Osteocyte (in vitro differentiated cells): ENCODE measurements around the gene GSE1. TPM values are rescaled to one million over a fixed set of nuclear protein-coding genes. Genes with fewer than 3 reads are reported as not detected.

Experiments used
- DNase-seq: peaks from one replicate; pipeline ENCODE4 v3.0.0; 2021; ENCODE audit warnings: mixed read lengths; ENCODE audit not compliant: unreplicated experiment; ENCODE audit errors: extremely low spot score
- H3K27ac Mint-ChIP-seq: one replicate; pipeline ENCODE4 v1.8.0; 2021; ENCODE audit warnings: mild to moderate bottlenecking, mixed read lengths; ENCODE audit not compliant: unreplicated experiment
- H3K27me3 Mint-ChIP-seq: one replicate; pipeline ENCODE4 v1.8.0; 2021; ENCODE audit warnings: mixed read lengths; ENCODE audit not compliant: unreplicated experiment
- H3K36me3 Mint-ChIP-seq: one replicate; pipeline ENCODE4 v1.8.0; 2021; ENCODE audit warnings: mixed read lengths; ENCODE audit not compliant: unreplicated experiment
- H3K4me1 Mint-ChIP-seq: one replicate; pipeline ENCODE4 v1.8.0; 2021; ENCODE audit warnings: mixed read lengths; ENCODE audit not compliant: unreplicated experiment
- H3K4me3 Mint-ChIP-seq: one replicate; pipeline ENCODE4 v1.8.0; 2021; ENCODE audit warnings: mild to moderate bottlenecking, moderate library complexity, mixed read lengths; ENCODE audit not compliant: unreplicated experiment
- H3K9me3 Mint-ChIP-seq: one replicate; pipeline ENCODE4 v1.8.0; 2021; ENCODE audit warnings: mixed read lengths; ENCODE audit not compliant: unreplicated experiment
- CTCF ChIP-seq: fragments of 200-600 bp; sonication (generic); IDR thresholded peaks from 2 replicates; pipeline ENCODE4 v1.5.0; 2021; ENCODE audit warnings: antibody characterized with exemption, mild to moderate bottlenecking, moderate library complexity
- total RNA-seq: library from RNA; stranded (reverse); gene quantifications from 2 replicates; pipeline ENCODE4 v1.2.1, GENCODE V29; 2021

GSE1 gene
- total RNA-seq, 1 donor from 2014 or later = 64.1 TPM

DNA sequence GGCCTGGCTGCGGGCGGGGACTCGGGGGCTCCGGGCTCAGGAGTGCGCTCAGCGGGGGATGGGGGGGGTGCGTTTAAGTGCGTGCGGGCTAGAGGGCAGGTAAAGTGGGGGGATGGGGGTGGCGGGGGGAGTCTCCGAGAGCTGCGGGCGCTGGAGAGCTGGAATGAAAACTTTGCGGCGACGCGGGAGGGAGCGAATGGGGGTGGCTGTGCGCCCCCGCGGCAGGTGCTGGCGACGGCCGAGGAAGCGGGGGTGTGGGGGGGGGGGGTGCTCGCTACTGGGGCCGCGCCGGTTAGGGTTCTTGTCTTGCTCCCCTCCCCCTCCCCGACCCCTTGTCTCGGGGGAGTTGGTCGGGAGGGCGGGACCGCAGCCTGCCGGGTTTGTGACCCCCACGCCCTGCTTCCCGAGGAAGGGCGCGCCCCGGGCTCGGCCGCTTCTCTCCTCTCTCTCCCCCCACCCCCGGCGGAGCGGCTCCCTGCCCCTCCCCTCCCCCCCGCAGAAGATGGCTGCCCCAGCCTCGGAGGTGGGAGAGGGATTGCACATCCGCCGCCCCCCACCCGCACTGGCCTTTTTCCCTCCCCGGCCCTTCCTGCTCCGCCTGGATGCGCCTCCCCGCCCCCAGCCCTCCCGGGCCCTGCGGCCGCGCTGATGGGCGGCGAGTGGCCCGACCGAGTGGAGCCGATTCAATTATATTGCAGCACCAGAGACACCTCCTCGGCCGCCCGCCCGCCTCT, 649 bp downstream of the GSE1 start:
- Mint-ChIP-seq H3K4me1 (peaks cover 35% of the 10 kb centered on the region), H3K36me3 (peaks cover 4% of the 10 kb centered on the region), H3K9me3 (no peaks in the 10 kb centered on the region), H3K27me3 (no peaks in the 10 kb centered on the region), H3K27ac (no peak overlapping the region), H3K4me3 (no peak overlapping the region)
- DNase-seq = no peak
- TF ChIP-seq CTCF = no peak

DNA sequence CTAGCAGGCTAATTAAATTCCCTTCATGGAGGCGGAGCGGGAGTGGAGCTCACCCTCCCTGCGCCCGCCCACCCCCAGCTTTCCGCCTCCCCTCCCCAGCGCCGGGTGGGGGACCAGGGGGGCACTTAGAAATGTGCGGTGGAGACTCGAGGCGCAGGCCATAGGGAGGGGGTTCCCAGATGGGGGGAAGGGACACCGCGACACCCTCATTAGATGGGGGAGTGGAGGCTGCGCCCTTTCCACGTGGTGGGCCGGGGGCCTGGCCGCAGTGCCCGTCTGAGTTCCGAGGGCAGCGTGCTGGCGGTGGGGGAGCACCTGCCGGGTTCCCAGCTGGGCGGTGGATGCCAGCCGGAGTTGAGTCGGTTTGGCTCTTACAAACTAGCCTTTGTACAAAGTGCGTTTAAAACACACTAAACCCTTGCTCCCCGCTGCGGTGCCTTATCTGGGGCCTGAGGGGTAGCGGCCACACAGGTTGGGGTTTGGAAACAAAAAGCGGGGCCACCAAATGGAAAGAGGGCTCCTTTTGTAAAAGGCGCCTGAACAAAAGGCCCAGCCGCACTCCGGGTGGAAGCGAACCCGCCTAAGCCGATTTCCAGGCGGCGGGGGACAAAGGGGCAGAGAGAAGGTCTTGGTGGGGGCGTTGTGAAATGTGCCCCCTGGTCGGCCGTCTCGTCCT, 1.4 kb downstream of the GSE1 start:
- Mint-ChIP-seq H3K9me3 (no peaks in the 10 kb centered on the region), H3K4me3 (no peak overlapping the region), H3K27me3 (no peaks in the 10 kb centered on the region), H3K27ac (no peak overlapping the region), H3K4me1 (peaks cover 33% of the 10 kb centered on the region), H3K36me3 (peaks cover 4% of the 10 kb centered on the region)
- TF ChIP-seq CTCF = no peak
- DNase-seq = no peak

DNA sequence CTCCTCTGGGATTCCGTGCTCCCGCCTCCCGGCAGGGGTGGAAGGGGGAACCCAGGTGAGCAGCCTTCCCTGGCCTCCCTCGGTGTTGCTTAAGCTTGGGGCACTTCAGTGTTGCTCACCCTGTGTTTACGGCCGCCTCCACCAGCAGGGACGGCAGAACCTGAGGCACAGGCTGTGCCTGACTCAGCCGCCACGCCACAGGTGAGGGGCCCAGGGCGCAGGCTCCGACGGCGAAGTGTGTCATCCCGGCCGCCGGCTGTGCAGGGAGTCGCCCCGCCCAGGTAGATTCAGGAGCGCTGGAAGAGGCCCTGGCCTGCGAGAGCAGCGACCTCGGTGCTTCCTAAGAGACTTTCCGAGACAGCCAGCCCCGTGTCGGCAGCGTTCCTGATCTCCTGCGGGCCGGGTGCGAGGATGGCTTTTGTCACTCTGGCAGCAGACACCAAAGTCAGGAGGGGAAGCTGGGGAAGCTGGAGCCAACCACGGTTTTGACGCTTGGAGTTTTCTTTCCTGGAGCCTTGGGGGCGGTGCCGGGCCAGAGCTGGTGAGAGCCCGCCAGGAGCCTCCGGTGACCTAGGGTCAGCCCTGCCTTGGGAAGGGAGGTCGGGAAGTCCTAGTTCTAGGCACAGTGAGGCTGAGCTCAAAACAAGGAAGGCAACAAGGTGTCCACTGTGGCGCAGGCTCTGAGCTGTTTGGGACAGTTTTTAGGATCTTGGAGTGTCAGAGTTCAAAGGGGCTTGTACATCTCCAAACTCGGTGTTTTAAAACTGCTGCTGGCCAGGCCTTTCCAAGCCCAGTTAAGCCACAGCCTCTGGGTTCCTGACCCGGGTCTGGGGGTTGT, 2.1 kb downstream of the GSE1 start:
- Mint-ChIP-seq H3K4me1 (peaks cover 28% of the 10 kb centered on the region), H3K27me3 (no peaks in the 10 kb centered on the region), H3K4me3 (no peak overlapping the region), H3K9me3 (no peaks in the 10 kb centered on the region), H3K27ac (no peak overlapping the region), H3K36me3 (peaks cover 4% of the 10 kb centered on the region)
- DNase-seq = no peak
- no peak for TF ChIP-seq CTCF

DNA sequence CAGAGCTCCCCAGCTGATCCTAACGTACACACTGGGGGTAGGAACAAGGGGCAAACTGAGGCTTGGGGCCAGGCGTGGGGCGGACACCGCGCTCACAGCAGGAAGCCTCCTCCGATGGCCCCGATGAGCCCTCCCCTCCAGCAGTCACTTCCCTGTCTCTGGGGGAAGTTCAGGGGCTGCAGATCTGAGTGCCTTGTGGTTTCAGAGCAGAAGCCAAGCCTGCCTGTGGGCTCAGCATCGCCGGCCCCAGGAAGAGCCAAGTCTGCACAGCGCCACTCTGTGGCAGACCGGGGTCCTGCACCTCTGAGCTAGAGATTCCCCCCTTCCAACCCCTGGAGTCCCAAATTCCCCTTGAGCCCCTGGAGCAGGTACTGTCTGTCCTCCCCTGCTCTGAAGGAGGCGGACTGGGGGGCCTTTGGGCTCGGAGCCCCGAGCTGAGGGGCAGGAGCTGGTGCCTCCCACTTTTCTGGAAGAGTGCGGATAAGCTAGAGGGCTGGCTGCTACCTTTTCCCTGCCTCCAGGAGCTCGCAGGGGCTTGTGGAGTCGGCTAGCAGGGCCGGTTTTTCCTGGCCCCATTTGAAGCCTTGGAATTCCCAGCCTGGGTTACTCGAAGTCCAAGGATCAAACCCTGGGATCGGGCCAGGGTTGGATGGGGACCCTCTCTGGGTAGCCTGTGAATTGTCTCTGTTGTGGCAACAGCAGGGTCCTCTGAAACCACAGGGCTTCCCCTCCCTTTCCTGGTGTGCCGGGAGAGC, 2.9 kb downstream of the GSE1 start:
- peak; percentile 95 for TF ChIP-seq CTCF
- Mint-ChIP-seq H3K4me1 (peaks cover 20% of the 10 kb centered on the region), H3K27ac (no peak overlapping the region), H3K4me3 (no peak overlapping the region), H3K36me3 (peaks cover 7% of the 10 kb centered on the region), H3K27me3 (no peaks in the 10 kb centered on the region), H3K9me3 (no peaks in the 10 kb centered on the region)
- peak; percentile 92 for DNase-seq
